ENCODE measurements around the gene GPC3.

The GPC3 gene

GRCh38 chrX:133926099-133926498, 59.3 kb downstream of the GPC3 start:
- TF ChIP-seq, protein P1, sequence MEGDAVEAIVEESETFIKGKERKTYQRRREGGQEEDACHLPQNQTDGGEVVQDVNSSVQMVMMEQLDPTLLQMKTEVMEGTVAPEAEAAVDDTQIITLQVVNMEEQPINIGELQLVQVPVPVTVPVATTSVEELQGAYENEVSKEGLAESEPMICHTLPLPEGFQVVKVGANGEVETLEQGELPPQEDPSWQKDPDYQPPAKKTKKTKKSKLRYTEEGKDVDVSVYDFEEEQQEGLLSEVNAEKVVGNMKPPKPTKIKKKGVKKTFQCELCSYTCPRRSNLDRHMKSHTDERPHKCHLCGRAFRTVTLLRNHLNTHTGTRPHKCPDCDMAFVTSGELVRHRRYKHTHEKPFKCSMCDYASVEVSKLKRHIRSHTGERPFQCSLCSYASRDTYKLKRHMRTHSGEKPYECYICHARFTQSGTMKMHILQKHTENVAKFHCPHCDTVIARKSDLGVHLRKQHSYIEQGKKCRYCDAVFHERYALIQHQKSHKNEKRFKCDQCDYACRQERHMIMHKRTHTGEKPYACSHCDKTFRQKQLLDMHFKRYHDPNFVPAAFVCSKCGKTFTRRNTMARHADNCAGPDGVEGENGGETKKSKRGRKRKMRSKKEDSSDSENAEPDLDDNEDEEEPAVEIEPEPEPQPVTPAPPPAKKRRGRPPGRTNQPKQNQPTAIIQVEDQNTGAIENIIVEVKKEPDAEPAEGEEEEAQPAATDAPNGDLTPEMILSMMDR (IDR thresholded peaks at IDR 0.05; ENCODE audit: extremely low read depth, insufficient read depth, missing control alignments): no peak
- in situ Hi-C loops (cut with MboI; ENCODE audit: low pct_unique_long_range_greater_than_20kb, low sequenced_read_pairs, unreplicated experiment): no loop called here
- no peak for DNase-seq (ENCODE audit: low spot score)

DNA sequence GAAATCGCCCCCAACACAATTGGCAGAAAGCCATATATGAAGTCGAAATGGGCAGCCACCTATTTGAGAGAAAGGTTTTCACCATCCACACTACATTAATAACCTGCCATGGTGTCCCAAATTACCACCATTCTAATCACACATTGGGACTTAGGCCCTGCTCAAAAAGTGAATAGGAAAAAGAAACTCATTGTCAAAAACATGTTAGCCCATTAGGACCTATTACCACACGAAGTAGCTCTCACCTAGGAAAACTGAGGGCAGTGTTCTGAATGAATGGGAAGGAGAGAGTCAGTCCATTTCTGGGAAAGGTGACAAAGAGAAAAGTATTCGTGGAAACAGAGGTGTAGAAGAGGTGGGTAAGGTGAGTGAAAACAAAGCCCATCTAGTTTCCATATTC, 60.8 kb downstream of the GPC3 start:
- no peak for DNase-seq (ENCODE audit: low spot score)
- in situ Hi-C loops (cut with MboI; ENCODE audit: low pct_unique_long_range_greater_than_20kb, low sequenced_read_pairs, unreplicated experiment): no loop called here
- TF ChIP-seq, protein P1 (IDR thresholded peaks at IDR 0.05; ENCODE audit: extremely low read depth, insufficient read depth, missing control alignments): no peak

- no peak for DNase-seq (ENCODE audit: low spot score)
- in situ Hi-C loops (cut with MboI; ENCODE audit: low pct_unique_long_range_greater_than_20kb, low sequenced_read_pairs, unreplicated experiment): no loop called here
- TF ChIP-seq, protein P1 (IDR thresholded peaks at IDR 0.05; ENCODE audit: extremely low read depth, insufficient read depth, missing control alignments): no peak
Observed at GRCh38 chrX:133923548-133923947, 61.8 kb downstream of the GPC3 start.

DNA sequence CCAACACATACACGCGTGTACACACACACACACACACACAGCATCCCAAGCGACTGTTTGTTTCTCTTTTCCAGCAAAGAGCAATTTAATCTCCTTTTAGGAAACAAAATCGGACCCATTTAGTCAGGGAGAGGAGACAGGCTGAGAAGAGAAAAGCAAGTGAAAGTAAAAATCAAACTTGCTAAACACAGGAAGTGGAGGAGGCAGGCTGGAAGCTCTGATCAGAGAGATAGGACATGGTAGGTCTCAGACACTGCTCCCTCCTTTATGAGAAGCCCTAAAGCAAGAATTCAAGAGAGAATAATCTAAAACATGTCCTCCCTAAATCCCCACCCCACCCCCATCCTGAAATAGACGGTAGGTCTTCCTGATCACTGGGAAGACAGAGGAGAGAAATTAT, 62.3 kb downstream of the GPC3 start:
- in situ Hi-C loops (cut with MboI; ENCODE audit: low pct_unique_long_range_greater_than_20kb, low sequenced_read_pairs, unreplicated experiment): no loop called here
- TF ChIP-seq, protein P1 (IDR thresholded peaks at IDR 0.05; ENCODE audit: extremely low read depth, insufficient read depth, missing control alignments): no peak

DNA sequence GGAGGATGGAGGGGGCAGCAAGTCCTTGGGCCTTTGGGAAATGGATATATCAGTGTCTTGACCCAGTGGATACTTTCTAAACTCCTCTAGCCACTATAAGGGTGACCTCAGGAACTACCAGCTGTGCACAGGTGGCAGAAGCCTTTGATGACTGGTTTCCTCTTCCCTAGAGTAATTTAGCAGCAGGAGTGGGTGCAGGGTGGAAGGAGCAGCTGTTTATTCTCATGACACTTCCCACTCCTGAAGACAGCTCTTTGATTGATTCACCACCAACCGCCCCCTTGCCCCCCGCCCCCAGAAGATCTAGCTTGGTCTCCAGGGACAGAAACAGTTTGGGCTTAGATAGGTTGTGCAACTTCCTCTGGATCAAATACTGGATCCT, 63.0 kb downstream of the GPC3 start:
- in situ Hi-C loops (cut with MboI; ENCODE audit: low pct_unique_long_range_greater_than_20kb, low sequenced_read_pairs, unreplicated experiment): no loop called here
- TF ChIP-seq, protein P1 (IDR thresholded peaks at IDR 0.05; ENCODE audit: extremely low read depth, insufficient read depth, missing control alignments): no peak
- no peak for DNase-seq (ENCODE audit: low spot score)

More for the DNA sequence above, 62.3 kb downstream of the GPC3 start:
- DNase-seq (ENCODE audit: low spot score): no peak

DNA sequence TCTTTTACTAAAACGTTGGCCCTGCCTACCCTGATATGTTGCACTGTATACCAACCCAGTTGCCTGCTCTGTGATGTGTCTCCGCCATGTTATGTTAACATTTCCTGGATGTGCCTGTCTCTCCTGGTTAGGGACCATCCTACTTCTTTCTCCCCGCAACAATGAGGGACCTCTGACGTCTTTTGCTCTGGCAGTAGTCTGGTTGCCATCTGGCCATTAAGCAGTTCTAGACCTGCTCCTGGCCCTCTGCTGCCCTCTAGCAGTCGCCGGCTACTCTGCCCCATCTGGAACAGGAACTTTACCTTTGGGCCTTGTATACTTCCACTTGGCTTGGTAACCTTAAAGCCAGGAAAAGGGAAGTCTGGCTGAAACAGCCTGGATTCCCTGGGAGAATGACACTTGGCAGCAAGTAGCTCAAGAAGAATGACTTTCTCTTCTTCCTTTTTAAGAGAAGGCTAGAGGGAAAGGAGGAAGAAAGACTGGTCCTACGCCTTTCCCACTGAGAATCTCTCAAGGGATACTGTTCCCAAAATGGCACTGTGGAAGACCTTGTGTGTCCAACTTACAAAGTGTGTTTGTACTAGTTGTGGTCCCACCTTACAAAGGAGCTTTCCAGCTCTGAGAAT, 63.5 kb downstream of the GPC3 start:
- TF ChIP-seq, protein P1 (IDR thresholded peaks at IDR 0.05; ENCODE audit: extremely low read depth, insufficient read depth, missing control alignments): peak; percentile 65
- in situ Hi-C loops (cut with MboI; ENCODE audit: low pct_unique_long_range_greater_than_20kb, low sequenced_read_pairs, unreplicated experiment): no loop called here
- peak; percentile 25 for DNase-seq (ENCODE audit: low spot score)
